Brain microvascular endothelial cell (primary cell): ENCODE results near the gene LRP1.

Source experiments
- DNase-seq: peaks from one replicate; pipeline ENCODE4 v3.0.0-alpha.2; 2020
- H3K27ac ChIP-seq: fragments of 250-450 bp; sonication (Bioruptor Pico); 2 replicates; pipeline ENCODE4 v1.5.1; 2020; ENCODE audit warnings: mild to moderate bottlenecking, moderate library complexity
- H3K27me3 ChIP-seq: fragments of 250-450 bp; sonication (Bioruptor Pico); replicated peaks from 2 replicates; pipeline ENCODE4 v1.5.1; 2020; ENCODE audit warnings: mild to moderate bottlenecking
- H3K36me3 ChIP-seq: fragments of 250-450 bp; sonication (Bioruptor Pico); replicated peaks from 2 replicates; pipeline ENCODE4 v1.5.1; 2020; ENCODE audit warnings: mild to moderate bottlenecking
- H3K4me3 ChIP-seq: 2 replicates; pipeline ENCODE4 v1.5.1; 2011; ENCODE audit warnings: low read depth, mild to moderate bottlenecking, control low read depth, low read length, moderate library complexity
- in situ Hi-C: cut with HindIII; loops from 2 replicates; pipeline ENCODE4 v1.10.0; 2017; ENCODE audit warnings: low sequenced_read_pairs, low pct_ligation_motif_present
- TF ChIP-seq, protein P1 (sequence below): IDR thresholded peaks from 2 replicates; pipeline ENCODE4 v1.5.1; 2011; ENCODE audit warnings: low read depth, mild to moderate bottlenecking, moderate library complexity, low read length, control low read depth, inconsistent platforms; ENCODE audit errors: missing control alignments

Gene LRP1

GRCh38 chr12:57176139-57176477 is 47.8 kb downstream of the LRP1 start:
- Histone ChIP-seq H3K27me3 (no peaks in the 10 kb centered on the region), H3K36me3 (peaks cover 71% of the 10 kb centered on the region), H3K4me3 (no peak overlapping the region), H3K27ac (no peak overlapping the region)
- TF ChIP-seq, protein P1, sequence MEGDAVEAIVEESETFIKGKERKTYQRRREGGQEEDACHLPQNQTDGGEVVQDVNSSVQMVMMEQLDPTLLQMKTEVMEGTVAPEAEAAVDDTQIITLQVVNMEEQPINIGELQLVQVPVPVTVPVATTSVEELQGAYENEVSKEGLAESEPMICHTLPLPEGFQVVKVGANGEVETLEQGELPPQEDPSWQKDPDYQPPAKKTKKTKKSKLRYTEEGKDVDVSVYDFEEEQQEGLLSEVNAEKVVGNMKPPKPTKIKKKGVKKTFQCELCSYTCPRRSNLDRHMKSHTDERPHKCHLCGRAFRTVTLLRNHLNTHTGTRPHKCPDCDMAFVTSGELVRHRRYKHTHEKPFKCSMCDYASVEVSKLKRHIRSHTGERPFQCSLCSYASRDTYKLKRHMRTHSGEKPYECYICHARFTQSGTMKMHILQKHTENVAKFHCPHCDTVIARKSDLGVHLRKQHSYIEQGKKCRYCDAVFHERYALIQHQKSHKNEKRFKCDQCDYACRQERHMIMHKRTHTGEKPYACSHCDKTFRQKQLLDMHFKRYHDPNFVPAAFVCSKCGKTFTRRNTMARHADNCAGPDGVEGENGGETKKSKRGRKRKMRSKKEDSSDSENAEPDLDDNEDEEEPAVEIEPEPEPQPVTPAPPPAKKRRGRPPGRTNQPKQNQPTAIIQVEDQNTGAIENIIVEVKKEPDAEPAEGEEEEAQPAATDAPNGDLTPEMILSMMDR = no peak
- in situ Hi-C loops = no loop called here
- no peak for DNase-seq

GRCh38 chr12:57176846-57177245 is 48.6 kb downstream of the LRP1 start:
- H3K27ac ChIP-seq = no peak overlapping the region
- H3K36me3 ChIP-seq = peaks cover 76% of the 10 kb centered on the region
- TF ChIP-seq, protein P1 = no peak
- no peak for DNase-seq
- H3K4me3 ChIP-seq = no peak overlapping the region
- no peaks in the 10 kb centered on the region for H3K27me3 ChIP-seq
- in situ Hi-C loops = no loop called here

- no peak for DNase-seq
- Histone ChIP-seq H3K4me3 (no peak overlapping the region), H3K36me3 (peaks cover 77% of the 10 kb centered on the region), H3K27me3 (no peaks in the 10 kb centered on the region), H3K27ac (no peak overlapping the region)
- TF ChIP-seq, protein P1 = no peak
- in situ Hi-C loops = no loop called here
Observed at GRCh38 chr12:57177354-57177753, 49.1 kb downstream of the LRP1 start.

- no peak for DNase-seq
- H3K36me3 ChIP-seq = peaks cover 77% of the 10 kb centered on the region
- in situ Hi-C loops = no loop called here
- H3K4me3 ChIP-seq = no peak overlapping the region
- no peaks in the 10 kb centered on the region for H3K27me3 ChIP-seq
- H3K27ac ChIP-seq = no peak overlapping the region
- TF ChIP-seq, protein P1 = no peak
Observed at GRCh38 chr12:57178213-57178612, 49.9 kb downstream of the LRP1 start.

DNA sequence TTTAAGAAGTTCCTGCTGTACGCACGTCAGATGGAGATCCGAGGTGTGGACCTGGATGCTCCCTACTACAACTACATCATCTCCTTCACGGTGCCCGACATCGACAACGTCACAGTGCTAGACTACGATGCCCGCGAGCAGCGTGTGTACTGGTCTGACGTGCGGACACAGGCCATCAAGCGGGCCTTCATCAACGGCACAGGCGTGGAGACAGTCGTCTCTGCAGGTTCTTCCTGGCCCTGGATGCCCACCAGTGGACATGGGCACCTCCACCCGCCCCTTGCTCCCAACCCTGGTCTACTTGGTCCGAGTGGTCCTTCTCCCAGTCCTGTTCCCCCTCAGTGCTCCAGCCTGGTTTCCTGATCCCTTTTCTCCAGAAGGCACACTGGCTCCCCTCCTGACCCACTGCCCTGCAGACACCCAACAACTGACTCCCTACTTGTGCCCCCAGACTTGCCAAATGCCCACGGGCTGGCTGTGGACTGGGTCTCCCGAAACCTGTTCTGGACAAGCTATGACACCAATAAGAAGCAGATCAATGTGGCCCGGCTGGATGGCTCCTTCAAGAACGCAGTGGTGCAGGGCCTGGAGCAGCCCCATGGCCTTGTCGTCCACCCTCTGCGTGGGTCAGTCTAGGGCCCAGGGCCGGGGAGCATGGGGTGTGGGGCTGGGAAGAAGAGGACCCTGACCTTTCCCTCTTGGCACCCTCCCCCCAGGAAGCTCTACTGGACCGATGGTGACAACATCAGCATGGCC is 51.2 kb downstream of the LRP1 start:
- Histone ChIP-seq H3K4me3 (no peak overlapping the region), H3K36me3 (peaks cover 82% of the 10 kb centered on the region), H3K27ac (no peak overlapping the region), H3K27me3 (no peaks in the 10 kb centered on the region)
- DNase-seq = no peak
- in situ Hi-C loops = no loop called here
- TF ChIP-seq, protein P1 = no peak
